Retinal pigment epithelial cell (primary cell): Measurements from ENCODE around the gene PTPN14.

Source experiments
- DNase-seq: peaks from one replicate; pipeline ENCODE4 v3.0.0-alpha.2; 2010; ENCODE audit warnings: low read depth
- H3K4me3 ChIP-seq: 2 replicates; pipeline ENCODE4 v1.5.1; 2011; ENCODE audit warnings: mild to moderate bottlenecking, low read length, control low read depth, moderate library complexity
- TF ChIP-seq, protein P1 (sequence below): conservative IDR thresholded peaks from 2 replicates; pipeline ENCODE4 v1.5.1; 2011; ENCODE audit warnings: low read depth, low read length, control low read depth, inconsistent platforms

The PTPN14 gene

GRCh38 chr1:214420341-214420740 is 131.1 kb downstream of the PTPN14 start:
- TF ChIP-seq, protein P1, sequence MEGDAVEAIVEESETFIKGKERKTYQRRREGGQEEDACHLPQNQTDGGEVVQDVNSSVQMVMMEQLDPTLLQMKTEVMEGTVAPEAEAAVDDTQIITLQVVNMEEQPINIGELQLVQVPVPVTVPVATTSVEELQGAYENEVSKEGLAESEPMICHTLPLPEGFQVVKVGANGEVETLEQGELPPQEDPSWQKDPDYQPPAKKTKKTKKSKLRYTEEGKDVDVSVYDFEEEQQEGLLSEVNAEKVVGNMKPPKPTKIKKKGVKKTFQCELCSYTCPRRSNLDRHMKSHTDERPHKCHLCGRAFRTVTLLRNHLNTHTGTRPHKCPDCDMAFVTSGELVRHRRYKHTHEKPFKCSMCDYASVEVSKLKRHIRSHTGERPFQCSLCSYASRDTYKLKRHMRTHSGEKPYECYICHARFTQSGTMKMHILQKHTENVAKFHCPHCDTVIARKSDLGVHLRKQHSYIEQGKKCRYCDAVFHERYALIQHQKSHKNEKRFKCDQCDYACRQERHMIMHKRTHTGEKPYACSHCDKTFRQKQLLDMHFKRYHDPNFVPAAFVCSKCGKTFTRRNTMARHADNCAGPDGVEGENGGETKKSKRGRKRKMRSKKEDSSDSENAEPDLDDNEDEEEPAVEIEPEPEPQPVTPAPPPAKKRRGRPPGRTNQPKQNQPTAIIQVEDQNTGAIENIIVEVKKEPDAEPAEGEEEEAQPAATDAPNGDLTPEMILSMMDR: no peak
- H3K4me3 ChIP-seq: no peak overlapping the region

GRCh38 chr1:214419650-214420049 is 131.8 kb downstream of the PTPN14 start:
- TF ChIP-seq, protein P1: no peak
- H3K4me3 ChIP-seq: no peak overlapping the region
- no peak for DNase-seq

More at GRCh38 chr1:214420341-214420740, 131.1 kb downstream of the PTPN14 start:
- no peak for DNase-seq

- no peak overlapping the region for H3K4me3 ChIP-seq
- DNase-seq: no peak
- TF ChIP-seq, protein P1: no peak
Observed at GRCh38 chr1:214418391-214418790, 133.0 kb downstream of the PTPN14 start.

DNA sequence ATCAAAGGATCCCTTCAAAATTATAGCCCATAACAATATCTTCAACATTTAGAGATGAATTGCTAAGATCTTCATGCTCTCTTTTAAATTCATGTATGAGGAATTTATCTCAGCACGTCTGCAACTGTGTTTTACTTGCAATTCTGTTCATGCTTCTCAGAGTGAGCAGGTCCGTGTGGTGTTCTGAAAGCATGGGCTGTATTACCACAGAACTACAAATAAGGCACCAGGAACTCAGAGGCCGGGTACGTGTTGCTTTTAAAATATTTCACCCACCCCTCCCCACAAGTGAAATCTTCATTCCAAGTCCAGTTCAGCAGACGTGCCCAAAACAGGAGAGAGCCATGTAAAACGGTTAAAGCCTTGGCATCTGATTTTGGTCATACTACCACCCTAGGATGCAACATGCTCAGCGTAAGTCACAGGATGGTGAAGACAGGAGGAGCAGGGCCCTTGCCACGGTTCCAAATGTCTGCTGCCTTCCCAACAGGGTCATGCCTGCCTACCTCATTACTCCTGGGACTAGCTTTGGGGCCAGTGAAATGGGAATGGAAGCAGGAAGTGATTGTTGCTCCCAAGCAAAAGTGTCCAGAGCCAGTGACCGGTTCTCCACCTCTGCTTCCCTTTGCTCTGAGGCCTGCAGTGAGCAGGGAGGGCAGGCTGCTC is 133.7 kb downstream of the PTPN14 start:
- TF ChIP-seq, protein P1: no peak
- DNase-seq: no peak
- H3K4me3 ChIP-seq: no peak overlapping the region

- TF ChIP-seq, protein P1: no peak
- no peak overlapping the region for H3K4me3 ChIP-seq
- DNase-seq: no peak
Observed at GRCh38 chr1:214416858-214417257, 134.5 kb downstream of the PTPN14 start.

GRCh38 chr1:214416417-214416816 is 135.0 kb downstream of the PTPN14 start:
- H3K4me3 ChIP-seq: no peak overlapping the region
- no peak for DNase-seq
- TF ChIP-seq, protein P1: no peak

DNA sequence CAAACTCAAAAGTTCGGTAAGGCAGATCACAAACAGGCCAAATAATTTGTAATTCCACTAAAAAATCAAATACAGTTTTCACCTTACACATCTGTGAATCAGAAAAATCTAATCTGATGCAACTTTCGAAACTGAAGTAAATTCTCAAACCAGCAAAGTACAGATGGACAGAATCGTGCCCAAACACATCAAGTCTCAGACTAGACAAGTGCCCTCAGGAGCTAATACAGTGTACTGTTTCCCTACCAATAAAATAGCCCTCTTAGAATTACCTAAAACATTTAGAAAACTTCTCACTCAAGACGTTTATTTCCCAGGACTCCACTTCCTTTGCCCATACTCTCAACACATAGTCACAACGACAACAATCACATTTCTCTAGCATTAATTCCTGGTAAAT is 136.3 kb downstream of the PTPN14 start:
- TF ChIP-seq, protein P1: no peak
- no peak for DNase-seq
- H3K4me3 ChIP-seq: no peak overlapping the region
